HCT116 (cell line): Measurements from ENCODE around the gene ADK. TPM values are rescaled to one million over a fixed set of nuclear protein-coding genes. Genes with fewer than 3 reads are reported as not detected.

ENCODE experiments used
- ATAC-seq: fragments of 200-7000 bp; cut with Tn5 transposase; 2 replicates; pipeline ENCODE4 v1.9.1; 2020; ENCODE audit warnings: mild to moderate bottlenecking, moderate library complexity
- BruUV-seq: library from RNA; stranded (reverse); fragments of 400-500 nt; replicated peaks from 2 replicates; lab custom pipeline; 2021; lab: Mats Ljungman, UMichigan
- CTCF ChIA-PET: fragments of 300-600 bp; sonication (Branson Sonifier 250); formaldehyde crosslinking; loops from one replicate; lab custom pipeline; 2021; ENCODE audit warnings: antibody characterized with exemption; lab: Charles Lee
- POLR2A ChIA-PET: fragments of 300-600, 350-600 bp; sonication (Branson Sonifier 250); formaldehyde crosslinking; loops from one replicate; lab custom pipeline; 2021; ENCODE audit warnings: antibody characterized with exemption; lab: Charles Lee
- RAD21 ChIA-PET, 2 experiments: fragments of 300-600 bp; sonication (Branson Sonifier 250); formaldehyde crosslinking; loops; one replicate each; lab custom pipeline; 2023; ENCODE audit warnings: low total read pairs in 2 of 2; ENCODE audit not compliant: uncharacterized antibody in 2 of 2, unreplicated experiment in 2 of 2, low non-redundant PET in 1 of 2; lab: Charles Lee
- DNase-seq: peaks from one replicate; pipeline ENCODE4 v3.0.0-alpha.2; 2010; ENCODE audit warnings: low read depth, low spot score
- H2AFZ ChIP-seq: fragments of 200-600 bp; shearing (Covaris generic), sonication (generic); 2 replicates; pipeline ENCODE4 v1.6.1; 2017; ENCODE audit warnings: low read depth, mixed run types, mixed read lengths, antibody characterized with exemption, low read length; ENCODE audit not compliant: poor library complexity, severe bottlenecking
- H3K27ac ChIP-seq: 2 replicates; pipeline ENCODE4 v1.5.1; 2012; ENCODE audit warnings: low read depth, low read length
- H3K27me3 ChIP-seq: fragments of 200-600 bp; sonication (generic); 2 replicates; pipeline ENCODE4 v1.6.1; 2016; ENCODE audit warnings: mixed run types, low read length, mixed read lengths; ENCODE audit not compliant: insufficient read depth
- H3K36me3 ChIP-seq, 2 experiments: fragments of 200-500 bp in 1 of 2; fragments of 200-600 bp in 1 of 2; sonication (Bioruptor generic) in 1 of 2; sonication (generic) in 1 of 2; 2 replicates each; pipeline versions ENCODE4 v1.5.1 to v1.6.1; 2014 to 2016; ENCODE audit warnings: low read length in 2 of 2, inconsistent platforms in 1 of 2, mixed read lengths in 1 of 2, mixed run types in 1 of 2; ENCODE audit not compliant: insufficient read depth in 2 of 2, control insufficient read depth in 1 of 2
- H3K4me1 ChIP-seq, 2 experiments: fragments of 200-600 bp in 1 of 2; sonication (generic) in 1 of 2; 2 replicates each; pipeline versions ENCODE4 v1.5.1 to v1.6.1; 2012 to 2017; ENCODE audit warnings: low read length in 2 of 2, inconsistent platforms in 1 of 2, mild to moderate bottlenecking in 1 of 2, mixed read lengths in 1 of 2, mixed run types in 1 of 2, moderate library complexity in 1 of 2; ENCODE audit not compliant: insufficient read depth in 2 of 2, control insufficient read depth in 1 of 2
- H3K4me2 ChIP-seq: fragments of 200-600 bp; sonication (generic); 2 replicates; pipeline ENCODE4 v1.6.1; 2017; ENCODE audit warnings: mixed run types, low read length, mixed read lengths
- H3K4me3 ChIP-seq, 2 experiments: fragments of 200-600 bp in 1 of 2; sonication (generic) in 1 of 2; replicated peaks in 1 of 2; 2 replicates each; pipeline ENCODE4 v1.5.1; 2011 to 2016; ENCODE audit warnings: low read length in 2 of 2, control low read depth in 1 of 2, low read depth in 1 of 2, mild to moderate bottlenecking in 1 of 2, mixed read lengths in 1 of 2, mixed run types in 1 of 2
- H3K79me2 ChIP-seq: fragments of 200-600 bp; sonication (generic); 2 replicates; pipeline ENCODE4 v1.6.1; 2017; ENCODE audit warnings: mild to moderate bottlenecking, mixed run types, low read length, moderate library complexity, mixed read lengths; ENCODE audit not compliant: insufficient read depth
- H3K9ac ChIP-seq: fragments of 200-600 bp; sonication (generic); 2 replicates; pipeline ENCODE4 v1.6.1; 2016; ENCODE audit warnings: low read length, mixed read lengths
- H3K9me2 ChIP-seq: fragments of 200-600 bp; sonication (generic), shearing (Covaris generic); 2 replicates; pipeline ENCODE4 v1.6.1; 2017; ENCODE audit warnings: mixed run types, mild to moderate bottlenecking, moderate library complexity; ENCODE audit not compliant: insufficient read depth
- H3K9me3 ChIP-seq, 2 experiments: fragments of 200-500 bp in 1 of 2; fragments of 200-600 bp in 1 of 2; sonication (Bioruptor generic) in 1 of 2; sonication (generic) in 1 of 2; 2 replicates each; pipeline ENCODE4 v1.6.1; 2014 to 2017; ENCODE audit warnings: low read length in 2 of 2, mixed read lengths in 2 of 2, inconsistent platforms in 1 of 2, low read depth in 1 of 2, mild to moderate bottlenecking in 1 of 2, mixed run types in 1 of 2, moderate library complexity in 1 of 2; ENCODE audit not compliant: control insufficient read depth in 1 of 2, insufficient read depth in 1 of 2
- H4K20me1 ChIP-seq: fragments of 200-600 bp; sonication (generic), shearing (Covaris generic); 2 replicates; pipeline ENCODE4 v1.6.1; 2017; ENCODE audit warnings: mixed run types, mild to moderate bottlenecking, moderate library complexity; ENCODE audit not compliant: insufficient read depth
- CBX3 ChIP-seq: IDR thresholded peaks from 2 replicates; pipeline ENCODE4 v1.6.1; 2012; ENCODE audit warnings: low read depth
- EGR1 ChIP-seq: IDR thresholded peaks from 2 replicates; pipeline ENCODE4 v1.6.1; 2012; ENCODE audit warnings: low read depth
- EZH2 ChIP-seq: fragments of 200-600 bp; sonication (generic); IDR thresholded peaks from 2 replicates; pipeline ENCODE4 v1.6.1; 2017; ENCODE audit warnings: antibody characterized with exemption, mixed run types
- EZH2phosphoT487 ChIP-seq: fragments of 200-600 bp; IDR thresholded peaks from 2 replicates; pipeline ENCODE4 v1.6.1; 2018; ENCODE audit warnings: antibody characterized with exemption, borderline replicate concordance
- POLR2A ChIP-seq: IDR thresholded peaks from 2 replicates; pipeline ENCODE4 v1.7.0; 2011; ENCODE audit warnings: borderline replicate concordance; ENCODE audit not compliant: insufficient read depth, insufficient read length; ENCODE audit errors: extremely low read depth
- RAD21 ChIP-seq: IDR thresholded peaks from 2 replicates; pipeline ENCODE4 v1.6.1; 2012; ENCODE audit warnings: low read depth, mild to moderate bottlenecking
- REST ChIP-seq: IDR thresholded peaks from 2 replicates; pipeline ENCODE4 v1.6.1; 2012; ENCODE audit warnings: low read depth
- TCF7L2 ChIP-seq: IDR thresholded peaks from 2 replicates; pipeline ENCODE4 v1.7.0; 2011; ENCODE audit warnings: borderline replicate concordance, inconsistent platforms; ENCODE audit not compliant: insufficient read depth, insufficient read length; ENCODE audit errors: extremely low read depth
- YY1 ChIP-seq: IDR thresholded peaks from 2 replicates; pipeline ENCODE4 v1.6.1; 2011; ENCODE audit warnings: low read length, low read depth, moderate library complexity, mild to moderate bottlenecking; ENCODE audit not compliant: insufficient replicate concordance; ENCODE audit errors: extremely low read depth
- ZFX ChIP-seq: fragments of 450-650 bp; IDR thresholded peaks from 2 replicates; pipeline ENCODE4 v1.6.1; 2017
- ZNF274 ChIP-seq: fragments of 200-500 bp; sonication (Bioruptor generic); IDR thresholded peaks from 2 replicates; pipeline ENCODE4 v1.6.1; 2014; ENCODE audit warnings: mild to moderate bottlenecking, low read depth, low read length, inconsistent platforms
- intact Hi-C: fragments of 100-400 bp; cut with micrococcal nuclease; formaldehyde crosslinking; loops from 2 replicates; pipeline ENCODE4 v1.10.0; 2022
- total RNA-seq: library from RNA; stranded (reverse); gene quantifications from one replicate; pipeline ENCODE4 v1.2.1, GENCODE V29; 2021; ENCODE audit not compliant: unreplicated experiment

ADK gene
- total RNA-seq, 1 experiment from 2014 or later: 55.0 TPM

GRCh38 chr10:74433993-74434392 lies 283.0 kb downstream of the ADK start:
- H3K9me3 ChIP-seq: no peaks in the 10 kb centered on the region
- no peaks in the 10 kb centered on the region for H3K36me3 ChIP-seq
- DNase-seq: no peak
- H3K4me3 ChIP-seq: no peak overlapping the region
- no peaks in the 10 kb centered on the region for H4K20me1 ChIP-seq
- no peaks in the 10 kb centered on the region for H3K79me2 ChIP-seq
- H3K9ac ChIP-seq: no peak overlapping the region
- no peak overlapping the region for H2AFZ ChIP-seq
- H3K4me1 ChIP-seq: peaks cover 5 to 10% of the 10 kb centered on the region in 2 experiments
- no peaks in the 10 kb centered on the region for H3K27me3 ChIP-seq
- no peak overlapping the region for H3K4me2 ChIP-seq
- RAD21 ChIA-PET: no interaction called here
- BruUV-seq: no TSS peak
- TF ChIP-seq EZH2phosphoT487 (no peak), ZNF274 (no peak), REST (no peak)
- H3K27ac ChIP-seq: no peak overlapping the region
- H3K9me2 ChIP-seq: no peaks in the 10 kb centered on the region
- POLR2A ChIA-PET: no interaction called here
- intact Hi-C loops: no loop called here
- CTCF ChIA-PET: no interaction called here
- no peak for ATAC-seq

GRCh38 chr10:74434547-74434946 lies 283.5 kb downstream of the ADK start:
- POLR2A ChIA-PET: no interaction called here
- Histone ChIP-seq H3K27ac (no peak overlapping the region), H4K20me1 (no peaks in the 10 kb centered on the region), H2AFZ (no peak overlapping the region), H3K9me2 (no peaks in the 10 kb centered on the region), H3K4me3 (no peak overlapping the region), H3K27me3 (no peaks in the 10 kb centered on the region), H3K9me3 (no peaks in the 10 kb centered on the region), H3K9ac (no peak overlapping the region), H3K4me2 (no peak overlapping the region), H3K4me1 (peaks cover 5 to 10% of the 10 kb centered on the region in 2 experiments), H3K36me3 (no peaks in the 10 kb centered on the region), H3K79me2 (no peaks in the 10 kb centered on the region)
- intact Hi-C loops: no loop called here
- no peak for DNase-seq
- RAD21 ChIA-PET: no interaction called here
- BruUV-seq: no TSS peak
- CTCF ChIA-PET: no interaction called here
- no peak for ATAC-seq
- TF ChIP-seq ZFX (no peak), EGR1 (no peak), TCF7L2 (no peak), REST (no peak), EZH2phosphoT487 (no peak), ZNF274 (no peak), YY1 (no peak), EZH2 (no peak), CBX3 (no peak), RAD21 (no peak), POLR2A (no peak)
